NCI-H524 (cell line): ENCODE results near the gene PDE10A.
"Not testable (repeated sequence)": the region's sequence is repeated elsewhere in the genome, so short reads cannot be mapped to it uniquely, and the experiment has no call there.

Experiments
- DNase-seq, 2 experiments: peaks; one replicate each; lab custom pipeline; 2025; lab: John Stamatoyannopoulos, UW

Gene PDE10A

GRCh38 chr6:165586706-165587105 is 76.3 kb downstream of the PDE10A start:
- DNase-seq = no peak

- no peak for DNase-seq
These were observed 78.0 kb downstream of the PDE10A start for GRCh38 chr6:165585060-165585459.

GRCh38 chr6:165584541-165584940 is 78.5 kb downstream of the PDE10A start:
- no peak for DNase-seq

- no peak for DNase-seq
These were observed 81.4 kb downstream of the PDE10A start for GRCh38 chr6:165581678-165582077.

GRCh38 chr6:165580136-165580535 is 82.9 kb downstream of the PDE10A start:
- DNase-seq = no peak

- DNase-seq = no peak
These were observed 83.9 kb downstream of the PDE10A start for GRCh38 chr6:165579151-165579550.

GRCh38 chr6:165577556-165577955 is 85.5 kb downstream of the PDE10A start:
- no peak for DNase-seq

GRCh38 chr6:165575158-165575549 is 87.9 kb downstream of the PDE10A start:
- DNase-seq = no peak

GRCh38 chr6:165574220-165575157 is 88.6 kb downstream of the PDE10A start:
- no peak for DNase-seq

GRCh38 chr6:165573671-165574070 is 89.4 kb downstream of the PDE10A start:
- DNase-seq = no peak

GRCh38 chr6:165571721-165572132 is 91.3 kb downstream of the PDE10A start:
- no peak for DNase-seq

- DNase-seq = peak; percentile 9 to 57
These were observed 91.9 kb downstream of the PDE10A start for GRCh38 chr6:165571068-165571682.

GRCh38 chr6:165568326-165568725 is 94.7 kb downstream of the PDE10A start:
- no peak for DNase-seq

GRCh38 chr6:165566088-165566828 is 96.8 kb downstream of the PDE10A start:
- no peak for DNase-seq

- no peak for DNase-seq
These were observed 100.5 kb downstream of the PDE10A start for GRCh38 chr6:165562421-165563090.

- DNase-seq = no peak
These were observed 103.4 kb downstream of the PDE10A start for GRCh38 chr6:165559632-165560031.

- not testable (repeated sequence) for DNase-seq
These were observed 104.9 kb downstream of the PDE10A start for GRCh38 chr6:165558097-165558496.

GRCh38 chr6:165557674-165558073 is 105.4 kb downstream of the PDE10A start:
- no peak for DNase-seq

- no peak for DNase-seq
These were observed 106.8 kb downstream of the PDE10A start for GRCh38 chr6:165556116-165556843.

- DNase-seq = not testable (repeated sequence)
These were observed 108.4 kb downstream of the PDE10A start for GRCh38 chr6:165554644-165555043.

GRCh38 chr6:165552248-165552736 is 110.7 kb downstream of the PDE10A start:
- no peak for DNase-seq
